H9 (cell line): ENCODE measurements around the gene GNAO1. TPM values are rescaled to one million over a fixed set of nuclear protein-coding genes. Genes with fewer than 3 reads are reported as not detected.

Experiments
- DNase-seq: peaks from one replicate; pipeline ENCODE4 v3.0.0-alpha.2; 2017
- H2AFZ ChIP-seq: one replicate; pipeline ENCODE4 v1.6.1; 2013; ENCODE audit warnings: mild to moderate bottlenecking, low read length, control low read depth, moderate library complexity
- H2AK5ac ChIP-seq: 2 replicates; pipeline ENCODE4 v1.6.1; 2013; ENCODE audit warnings: low read length, control low read depth, mixed read lengths; ENCODE audit not compliant: insufficient read length
- H2BK120ac ChIP-seq: one replicate; pipeline ENCODE4 v1.6.1; 2013; ENCODE audit warnings: low read depth, mild to moderate bottlenecking, low read length, control low read depth, inconsistent platforms; ENCODE audit not compliant: poor library complexity, severe bottlenecking
- H2BK12ac ChIP-seq: 2 replicates; pipeline ENCODE4 v1.6.1; 2013; ENCODE audit warnings: low read length, control low read depth, mixed read lengths, low read depth; ENCODE audit not compliant: insufficient read length
- H2BK15ac ChIP-seq: 2 replicates; pipeline ENCODE4 v1.6.1; 2013; ENCODE audit warnings: low read depth, low read length, control low read depth
- H2BK20ac ChIP-seq: one replicate; pipeline ENCODE4 v1.6.1; 2013; ENCODE audit warnings: low read depth, mild to moderate bottlenecking, low read length, control low read depth, inconsistent platforms; ENCODE audit not compliant: poor library complexity, severe bottlenecking
- H2BK5ac ChIP-seq: 2 replicates; pipeline ENCODE4 v1.6.1; 2013; ENCODE audit warnings: low read length, control low read depth, mixed read lengths; ENCODE audit not compliant: insufficient read length
- H3K14ac ChIP-seq: 2 replicates; pipeline ENCODE4 v1.6.1; 2013; ENCODE audit warnings: low read length, control low read depth; ENCODE audit not compliant: insufficient read depth
- H3K18ac ChIP-seq: 2 replicates; pipeline ENCODE4 v1.6.1; 2013; ENCODE audit warnings: low read depth, mild to moderate bottlenecking, mixed read lengths, low read length, control low read depth; ENCODE audit not compliant: insufficient read length
- H3K23ac ChIP-seq: 2 replicates; pipeline ENCODE4 v1.6.1; 2013; ENCODE audit warnings: low read length, control low read depth, mixed read lengths, low read depth; ENCODE audit not compliant: insufficient read length
- H3K23me2 ChIP-seq: 2 replicates; pipeline ENCODE4 v1.6.1; 2013; ENCODE audit warnings: low read depth, mild to moderate bottlenecking, mixed read lengths, low read length, control low read depth; ENCODE audit not compliant: insufficient read length, poor library complexity, severe bottlenecking
- H3K27ac ChIP-seq: 2 replicates; pipeline ENCODE4 v1.5.1; 2013; ENCODE audit warnings: low read length, control low read depth, mixed read lengths, low read depth; ENCODE audit not compliant: insufficient read length
- H3K27me3 ChIP-seq: 2 replicates; pipeline ENCODE4 v1.6.1; 2013; ENCODE audit warnings: low read length, control low read depth, inconsistent platforms; ENCODE audit not compliant: insufficient read depth
- H3K4ac ChIP-seq: 2 replicates; pipeline ENCODE4 v1.6.1; 2013; ENCODE audit warnings: low read depth, mild to moderate bottlenecking, control low read depth, inconsistent platforms, low read length, moderate library complexity
- H3K4me1 ChIP-seq: 2 replicates; pipeline ENCODE4 v1.6.1; 2013; ENCODE audit warnings: low read length, control low read depth, inconsistent platforms; ENCODE audit not compliant: insufficient read depth
- H3K4me2 ChIP-seq: 2 replicates; pipeline ENCODE4 v1.6.1; 2013; ENCODE audit warnings: low read length, control low read depth, mixed read lengths; ENCODE audit not compliant: insufficient read length, insufficient read depth
- H3K56ac ChIP-seq: 2 replicates; pipeline ENCODE4 v1.6.1; 2013; ENCODE audit warnings: low read depth, mild to moderate bottlenecking, mixed read lengths, low read length, control low read depth; ENCODE audit not compliant: insufficient read length
- H3K79me1 ChIP-seq: 2 replicates; pipeline ENCODE4 v1.6.1; 2013; ENCODE audit warnings: low read depth, mild to moderate bottlenecking, moderate library complexity, low read length, control low read depth, inconsistent platforms; ENCODE audit not compliant: insufficient read depth, poor library complexity, severe bottlenecking
- H3K79me2 ChIP-seq: 2 replicates; pipeline ENCODE4 v1.6.1; 2013; ENCODE audit warnings: low read length, control low read depth, inconsistent platforms; ENCODE audit not compliant: insufficient read depth
- H3K9ac ChIP-seq: 2 replicates; pipeline ENCODE4 v1.6.1; 2013; ENCODE audit warnings: low read length, control low read depth, mixed read lengths; ENCODE audit not compliant: insufficient read length; ENCODE audit errors: extremely low read depth
- H3K9me3 ChIP-seq: one replicate; pipeline ENCODE4 v1.6.1; 2013; ENCODE audit warnings: low read depth, low read length, inconsistent platforms; ENCODE audit not compliant: control insufficient read depth
- H3T11ph ChIP-seq: one replicate; pipeline ENCODE4 v1.6.1; 2013; ENCODE audit warnings: mild to moderate bottlenecking, low read length, control low read depth, inconsistent platforms
- H4K20me1 ChIP-seq: one replicate; pipeline ENCODE4 v1.6.1; 2013; ENCODE audit not compliant: control insufficient read depth, insufficient read length, insufficient read depth
- H4K5ac ChIP-seq: 2 replicates; pipeline ENCODE4 v1.6.1; 2013; ENCODE audit warnings: low read depth, mild to moderate bottlenecking, mixed read lengths, low read length, control low read depth; ENCODE audit not compliant: insufficient read length
- H4K8ac ChIP-seq: replicated peaks from 2 replicates; pipeline ENCODE4 v1.6.1; 2013; ENCODE audit warnings: low read length, control low read depth, mixed read lengths, low read depth; ENCODE audit not compliant: insufficient read length
- H4K91ac ChIP-seq: 2 replicates; pipeline ENCODE4 v1.6.1; 2013; ENCODE audit warnings: low read depth, mild to moderate bottlenecking, moderate library complexity, mixed read lengths, low read length, control low read depth; ENCODE audit not compliant: insufficient read length
- H3K27ac Mint-ChIP-seq, 3 experiments: 2 replicates in 2 of 3; 3 replicates in 1 of 3; pipeline ENCODE4 v1.8.0; 2020 to 2021; ENCODE audit warnings: mixed read lengths in 3 of 3, mild to moderate bottlenecking in 1 of 3, moderate library complexity in 1 of 3
- H3K27me3 Mint-ChIP-seq: 2 replicates; pipeline ENCODE4 v1.8.0; 2021; ENCODE audit warnings: low read depth, mild to moderate bottlenecking, moderate library complexity, mixed read lengths
- H3K36me3 Mint-ChIP-seq, 3 experiments: 2 replicates in 2 of 3; 3 replicates in 1 of 3; pipeline ENCODE4 v1.8.0; 2020 to 2021; ENCODE audit warnings: low read depth in 3 of 3, mixed read lengths in 3 of 3; ENCODE audit not compliant: insufficient read depth in 1 of 3
- H3K4me1 Mint-ChIP-seq, 2 experiments: 2 replicates each; pipeline ENCODE4 v1.8.0; 2020; ENCODE audit warnings: mixed read lengths in 2 of 2
- H3K4me3 Mint-ChIP-seq, 2 experiments: 2 replicates in 1 of 2; 3 replicates in 1 of 2; pipeline ENCODE4 v1.8.0; 2020 to 2021; ENCODE audit warnings: mild to moderate bottlenecking in 2 of 2, mixed read lengths in 2 of 2, moderate library complexity in 1 of 2
- H3K9me3 Mint-ChIP-seq, 2 experiments: 2 replicates in 1 of 2; 3 replicates in 1 of 2; pipeline ENCODE4 v1.8.0; 2020; ENCODE audit warnings: mild to moderate bottlenecking in 2 of 2, mixed read lengths in 2 of 2, moderate library complexity in 1 of 2
- WGBS: extraction: QIAGEN DNeasy Blood & Tissue Kit; methylation state at CpG from one replicate; pipeline ENCODE4 v1.1.7; 2013; ENCODE audit warnings: missing lambda C conversion rate, low lambda C conversion rate, mixed read lengths; ENCODE audit not compliant: insufficient read length; ENCODE audit errors: extremely low coverage; 5-methylcytosine and 5-hydroxymethylcytosine counted together
- total RNA-seq: library from RNA; stranded (reverse); gene quantifications from 2 replicates; pipeline ENCODE4 v1.2.1, GENCODE V29; 2021
- TF ChIP-seq, protein P1 (sequence below): fragments of 200-600 bp; sonication (generic); conservative IDR thresholded peaks from 3 replicates; pipeline ENCODE4 v1.8.0; 2021; ENCODE audit warnings: antibody characterized with exemption, mild to moderate bottlenecking

GNAO1 gene
- total RNA-seq, 1 experiment from 2014 or later: 16.9 TPM

DNA sequence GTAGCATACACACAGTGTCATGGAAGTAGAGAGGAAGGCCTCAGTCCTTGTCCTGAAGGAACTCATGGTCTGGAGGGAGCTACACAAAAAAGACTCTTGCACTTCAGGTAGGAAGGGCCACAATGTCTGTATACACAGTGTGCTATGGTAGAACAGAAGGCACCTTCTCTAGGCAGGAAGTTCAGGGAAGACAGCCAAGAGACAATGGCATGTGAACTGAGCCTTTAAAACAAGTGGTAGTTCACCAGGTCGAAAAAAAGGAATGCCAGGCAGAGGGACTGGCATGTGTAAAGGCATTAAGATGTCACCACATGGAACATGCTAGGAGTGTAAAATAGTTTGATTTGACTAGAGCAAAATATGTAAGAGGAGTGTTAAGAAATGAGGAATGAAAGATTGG is 9.7 kb downstream of the GNAO1 start:
- Histone ChIP-seq H3K4me2 (no peak overlapping the region), H2BK5ac (no peak overlapping the region), H3K9me3 (no peaks in the 10 kb centered on the region), H2AK5ac (no peak overlapping the region), H3K27me3 (no peaks in the 10 kb centered on the region), H4K8ac (no peak overlapping the region), H3K9ac (no peak overlapping the region), H3K4ac (no peak overlapping the region), H3T11ph (no peak overlapping the region), H3K23me2 (no peaks in the 10 kb centered on the region), H2BK120ac (no peak overlapping the region), H2BK20ac (no peak overlapping the region), H4K20me1 (no peaks in the 10 kb centered on the region), H3K79me2 (no peaks in the 10 kb centered on the region), H4K5ac (no peak overlapping the region), H3K56ac (no peak overlapping the region), H2BK15ac (no peak overlapping the region), H3K18ac (no peak overlapping the region), H3K79me1 (peaks cover 2% of the 10 kb centered on the region), H2BK12ac (no peak overlapping the region), H3K23ac (no peak overlapping the region), H3K27ac (no peak overlapping the region), H3K4me1 (peaks cover 15% of the 10 kb centered on the region; the same call in 1 of the 2 replicates), H2AFZ (no peak overlapping the region), H4K91ac (no peak overlapping the region), H3K14ac (no peak overlapping the region)
- no peak for DNase-seq
- no peaks in the 10 kb centered on the region for H3K27me3 Mint-ChIP-seq
- no peaks in the 10 kb centered on the region for H3K9me3 Mint-ChIP-seq
- H3K27ac Mint-ChIP-seq: no peak overlapping the region
- H3K4me3 Mint-ChIP-seq: no peak overlapping the region
- peaks cover 28 to 31% of the 10 kb centered on the region in 2 experiments for H3K4me1 Mint-ChIP-seq
- TF ChIP-seq, protein P1, sequence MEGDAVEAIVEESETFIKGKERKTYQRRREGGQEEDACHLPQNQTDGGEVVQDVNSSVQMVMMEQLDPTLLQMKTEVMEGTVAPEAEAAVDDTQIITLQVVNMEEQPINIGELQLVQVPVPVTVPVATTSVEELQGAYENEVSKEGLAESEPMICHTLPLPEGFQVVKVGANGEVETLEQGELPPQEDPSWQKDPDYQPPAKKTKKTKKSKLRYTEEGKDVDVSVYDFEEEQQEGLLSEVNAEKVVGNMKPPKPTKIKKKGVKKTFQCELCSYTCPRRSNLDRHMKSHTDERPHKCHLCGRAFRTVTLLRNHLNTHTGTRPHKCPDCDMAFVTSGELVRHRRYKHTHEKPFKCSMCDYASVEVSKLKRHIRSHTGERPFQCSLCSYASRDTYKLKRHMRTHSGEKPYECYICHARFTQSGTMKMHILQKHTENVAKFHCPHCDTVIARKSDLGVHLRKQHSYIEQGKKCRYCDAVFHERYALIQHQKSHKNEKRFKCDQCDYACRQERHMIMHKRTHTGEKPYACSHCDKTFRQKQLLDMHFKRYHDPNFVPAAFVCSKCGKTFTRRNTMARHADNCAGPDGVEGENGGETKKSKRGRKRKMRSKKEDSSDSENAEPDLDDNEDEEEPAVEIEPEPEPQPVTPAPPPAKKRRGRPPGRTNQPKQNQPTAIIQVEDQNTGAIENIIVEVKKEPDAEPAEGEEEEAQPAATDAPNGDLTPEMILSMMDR: no peak
- H3K36me3 Mint-ChIP-seq: no peaks in the 10 kb centered on the region; a peak in 1 of 7 replicates
- no CpG with 5 or more reads among the region's 1 CpG for WGBS
